Mucosa of descending colon (tissue), 3 donors: ENCODE data around the gene GALNT10. TPM values are rescaled to one million over a fixed set of nuclear protein-coding genes. Genes with fewer than 3 reads are reported as not detected.

Experiments used
- ATAC-seq: fragments of 200-7000 bp; cut with Tn5 transposase; one replicate; pipeline ENCODE4 v1.9.1; 2020; ENCODE audit warnings: mild to moderate bottlenecking, moderate library complexity
- DNase-seq, 3 donors: peaks; one replicate each; pipeline ENCODE4 v3.0.0-alpha.2; 2020
- H3K36me3 ChIP-seq: fragments of 200-600 bp; one replicate; pipeline ENCODE4 v1.8.0; 2021; ENCODE audit warnings: low read depth, mild to moderate bottlenecking
- H3K4me1 ChIP-seq: fragments of 200-600 bp; one replicate; pipeline ENCODE4 v1.8.0; 2021; ENCODE audit warnings: low read depth, mild to moderate bottlenecking
- H3K4me3 ChIP-seq: fragments of 200-600 bp; one replicate; pipeline ENCODE4 v1.8.0; 2021; ENCODE audit warnings: mild to moderate bottlenecking
- H3K9me3 ChIP-seq: fragments of 200-600 bp; one replicate; pipeline ENCODE4 v1.8.0; 2021; ENCODE audit warnings: mild to moderate bottlenecking
- intact Hi-C, 2 donors: fragments of 100-400 bp; cut with DNase I in 1 of 2; cut with micrococcal nuclease in 1 of 2; formaldehyde crosslinking; loops; one replicate each; pipeline versions ENCODE4 v1.11.0 to v1.11.1; 2022; cut with DNase I, micrococcal nuclease
- total RNA-seq, 3 donors: library from RNA; stranded (reverse); fragmentation: NEBNext Ultra II Directional in 2 of 3; extraction: Animal tissue kit (Norgen Biotek cat#: 25700) in 2 of 3; gene quantifications; one replicate each; pipeline versions ENCODE4 v1.2.1 to v1.2.4, GENCODE V29; 2021 to 2023
- TF ChIP-seq, protein P1 (sequence below): fragments of 200-600 bp; IDR thresholded peaks from one replicate; pipeline ENCODE4 v1.8.0; 2022; ENCODE audit warnings: antibody characterized with exemption, mild to moderate bottlenecking
- donor health status: DM: no; HTN: no; CAD: no; lungs with moderate emphysema.
- donor health status: DM: no; HTN: no; CAD: no.
- donor health status: DM: no; HTN: yes; CAD: no.

GALNT10 gene
- total RNA-seq, 3 donors from 2014 or later, result 38.5 to 51.5 (median 41.4) TPM

DNA sequence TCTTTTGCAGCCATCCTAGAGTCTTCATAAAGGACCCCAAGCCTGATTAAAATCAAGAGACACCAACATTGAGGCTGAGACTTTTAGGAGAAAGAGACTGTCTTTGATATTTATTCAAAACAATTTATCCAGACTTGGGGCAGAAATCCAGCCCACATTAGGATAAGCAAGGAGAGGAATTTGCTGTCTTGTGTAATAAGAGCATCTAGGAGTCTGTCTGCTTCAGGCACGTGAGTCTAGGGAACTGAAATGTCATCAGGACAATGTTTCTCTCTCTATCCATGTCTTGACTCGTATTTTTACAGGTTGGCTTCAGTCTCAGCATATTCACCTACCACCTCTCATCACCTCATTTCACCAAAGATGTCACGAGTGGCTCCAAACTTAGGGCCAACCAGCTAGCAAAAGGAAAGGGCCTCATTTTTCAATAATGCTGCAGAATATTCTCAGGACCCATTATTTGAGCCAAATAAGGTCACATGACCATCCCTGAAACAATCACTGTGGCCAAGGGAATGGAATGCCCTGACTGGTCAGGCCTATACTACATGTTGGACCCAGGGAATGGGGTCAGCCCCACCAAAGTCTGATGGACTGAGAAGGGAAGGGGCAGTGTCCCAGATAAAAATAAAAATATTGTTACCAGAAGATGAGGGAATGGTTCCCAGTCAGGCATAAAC is 184.9 kb downstream of the GALNT10 start:
- DNase-seq (no peak), ATAC-seq (no peak)
- no peak overlapping the region for H3K4me3 ChIP-seq
- no peaks in the 10 kb centered on the region for H3K9me3 ChIP-seq
- intact Hi-C loops, result no loop called here
- TF ChIP-seq, protein P1, sequence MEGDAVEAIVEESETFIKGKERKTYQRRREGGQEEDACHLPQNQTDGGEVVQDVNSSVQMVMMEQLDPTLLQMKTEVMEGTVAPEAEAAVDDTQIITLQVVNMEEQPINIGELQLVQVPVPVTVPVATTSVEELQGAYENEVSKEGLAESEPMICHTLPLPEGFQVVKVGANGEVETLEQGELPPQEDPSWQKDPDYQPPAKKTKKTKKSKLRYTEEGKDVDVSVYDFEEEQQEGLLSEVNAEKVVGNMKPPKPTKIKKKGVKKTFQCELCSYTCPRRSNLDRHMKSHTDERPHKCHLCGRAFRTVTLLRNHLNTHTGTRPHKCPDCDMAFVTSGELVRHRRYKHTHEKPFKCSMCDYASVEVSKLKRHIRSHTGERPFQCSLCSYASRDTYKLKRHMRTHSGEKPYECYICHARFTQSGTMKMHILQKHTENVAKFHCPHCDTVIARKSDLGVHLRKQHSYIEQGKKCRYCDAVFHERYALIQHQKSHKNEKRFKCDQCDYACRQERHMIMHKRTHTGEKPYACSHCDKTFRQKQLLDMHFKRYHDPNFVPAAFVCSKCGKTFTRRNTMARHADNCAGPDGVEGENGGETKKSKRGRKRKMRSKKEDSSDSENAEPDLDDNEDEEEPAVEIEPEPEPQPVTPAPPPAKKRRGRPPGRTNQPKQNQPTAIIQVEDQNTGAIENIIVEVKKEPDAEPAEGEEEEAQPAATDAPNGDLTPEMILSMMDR, result no peak
- H3K36me3 ChIP-seq, result no peaks in the 10 kb centered on the region
- H3K4me1 ChIP-seq, result no peaks in the 10 kb centered on the region

DNA sequence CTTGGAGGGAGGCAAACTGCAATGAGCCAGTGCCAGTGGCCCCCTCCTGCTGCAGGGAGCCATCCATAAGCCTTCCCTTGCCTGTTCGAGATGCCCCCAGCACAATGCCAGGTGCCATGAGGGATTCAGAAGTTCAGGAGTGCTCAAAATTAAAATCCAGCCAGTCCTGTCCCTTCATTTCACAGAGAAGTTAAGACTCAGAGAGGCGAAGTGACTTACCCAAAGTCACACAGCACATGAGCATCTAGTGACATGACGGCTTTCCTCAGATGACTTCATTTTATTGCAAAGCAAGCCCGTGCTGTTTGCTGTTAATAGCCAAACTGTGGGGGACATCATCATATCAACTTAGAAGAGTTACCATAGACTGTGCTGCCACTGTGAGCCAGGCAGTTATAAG is 185.9 kb downstream of the GALNT10 start:
- H3K4me3 ChIP-seq, result no peak overlapping the region
- H3K4me1 ChIP-seq, result no peaks in the 10 kb centered on the region
- TF ChIP-seq, protein P1, result no peak
- no peaks in the 10 kb centered on the region for H3K36me3 ChIP-seq
- intact Hi-C loops, result no loop called here
- no peaks in the 10 kb centered on the region for H3K9me3 ChIP-seq
- ATAC-seq (no peak), DNase-seq (no peak)

DNA sequence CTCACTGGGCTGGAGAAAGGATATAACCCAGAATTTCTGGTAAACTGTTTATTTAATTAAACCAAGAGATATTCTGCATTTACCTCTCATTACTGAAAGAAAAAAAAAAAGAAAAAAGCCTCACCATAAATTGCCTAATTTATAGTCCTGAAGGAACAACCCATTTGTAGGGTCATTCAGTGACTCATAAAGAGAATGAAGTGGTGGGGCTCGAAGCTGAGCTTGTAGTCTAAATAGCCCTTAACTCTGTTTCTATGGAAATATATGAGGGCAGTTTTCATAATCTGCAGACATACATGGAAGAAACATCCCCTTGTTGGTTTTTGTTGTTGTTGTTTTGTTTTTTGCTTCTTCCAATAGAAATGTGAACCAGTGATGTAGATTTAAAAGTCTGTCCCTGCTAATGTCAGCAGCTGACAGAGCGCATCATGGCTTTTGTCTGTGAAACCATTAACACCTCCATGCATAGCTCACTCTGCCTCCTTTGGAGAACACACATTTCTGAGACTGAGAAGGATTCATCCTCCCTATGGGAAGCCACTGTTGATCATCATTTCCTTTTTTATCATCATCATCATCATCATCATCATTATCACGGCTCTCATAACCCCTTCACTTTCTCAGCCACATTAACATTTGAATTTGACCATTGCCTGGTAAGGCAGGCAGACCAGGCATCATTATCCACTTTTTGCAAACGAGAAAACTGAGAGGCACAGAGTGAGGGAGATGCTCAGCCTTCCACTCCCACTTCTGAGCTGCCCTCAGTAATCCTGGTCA is 187.4 kb downstream of the GALNT10 start:
- H3K4me1 ChIP-seq, result no peaks in the 10 kb centered on the region
- DNase-seq, result no peak
- TF ChIP-seq, protein P1, result no peak
- no peaks in the 10 kb centered on the region for H3K9me3 ChIP-seq
- intact Hi-C loops, result no loop called here
- H3K4me3 ChIP-seq, result no peak overlapping the region
- no peak for ATAC-seq
- no peaks in the 10 kb centered on the region for H3K36me3 ChIP-seq

GRCh38 chr5:154380263-154380662 is 189.7 kb downstream of the GALNT10 start:
- H3K4me3 ChIP-seq, result no peak overlapping the region
- H3K4me1 ChIP-seq, result no peaks in the 10 kb centered on the region
- ATAC-seq, result no peak
- H3K9me3 ChIP-seq, result no peaks in the 10 kb centered on the region
- H3K36me3 ChIP-seq, result no peaks in the 10 kb centered on the region
- no peak for DNase-seq
- intact Hi-C loops, result no loop called here
- TF ChIP-seq, protein P1, result no peak

DNA sequence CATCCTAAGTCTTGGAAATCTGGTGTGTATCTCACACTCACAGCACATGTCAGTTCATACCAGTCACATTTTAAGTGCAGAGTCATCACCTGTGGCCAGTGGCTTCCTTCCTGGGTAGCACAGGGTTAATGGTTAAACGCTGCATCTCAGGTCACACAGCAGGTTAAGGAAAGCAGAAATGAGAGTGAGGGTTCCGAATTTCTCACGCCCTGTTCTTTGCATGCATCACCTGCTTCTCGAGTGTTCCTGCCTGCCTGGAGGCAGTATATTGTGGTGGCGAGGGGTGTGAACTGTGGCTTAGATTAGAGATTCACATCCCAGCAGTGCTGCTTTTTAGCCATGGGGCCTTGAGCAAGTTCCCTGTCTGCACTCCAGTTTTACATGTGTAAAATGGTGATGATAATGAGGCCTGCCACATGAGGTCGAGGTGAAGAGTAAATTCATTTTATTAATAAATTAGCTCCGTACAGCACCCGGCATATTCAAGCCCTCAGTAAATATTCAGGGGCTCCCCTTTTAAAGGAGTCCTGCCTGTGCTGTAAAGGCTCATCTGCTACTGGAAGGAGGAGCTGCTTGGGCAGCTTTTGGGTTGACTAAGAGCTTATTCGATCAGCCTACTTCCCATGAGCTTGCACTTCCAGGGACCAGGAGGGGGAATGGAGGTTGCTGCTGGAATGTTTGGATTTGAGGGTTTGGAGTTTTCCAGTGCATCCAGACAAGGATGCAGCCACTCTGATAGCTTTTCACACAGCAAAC is 194.1 kb downstream of the GALNT10 start:
- ATAC-seq (peak; percentile 78), DNase-seq (peak in 1 of 3 donors; percentile 13)
- intact Hi-C loops, result no loop called here
- Histone ChIP-seq H3K9me3 (no peaks in the 10 kb centered on the region), H3K4me3 (no peak overlapping the region), H3K4me1 (no peaks in the 10 kb centered on the region), H3K36me3 (no peaks in the 10 kb centered on the region)
- TF ChIP-seq, protein P1, result no peak
